OCI-LY7 (cell line): Measurements from ENCODE around the gene DOCK3. TPM values are rescaled to one million over a fixed set of nuclear protein-coding genes. Genes with fewer than 3 reads are reported as not detected.

Experiments
- BruUV-seq: library from RNA; stranded (reverse); fragments of 400-500 nt; replicated peaks from 2 replicates; lab custom pipeline; 2021; lab: Mats Ljungman, UMichigan
- CTCF ChIA-PET: fragments of 300-600 bp; sonication (Branson Sonifier 250); formaldehyde crosslinking; loops from one replicate; lab custom pipeline; 2022; ENCODE audit warnings: antibody characterized with exemption; ENCODE audit not compliant: unreplicated experiment; lab: Charles Lee
- POLR2A ChIA-PET: fragments of 300-600 bp; sonication (Branson Sonifier 250); formaldehyde crosslinking; loops from one replicate; lab custom pipeline; 2022; ENCODE audit warnings: antibody characterized with exemption; lab: Charles Lee
- DNase-seq: peaks from one replicate; pipeline ENCODE4 v3.0.0-alpha.2; 2015; ENCODE audit warnings: low spot score
- H2AFZ ChIP-seq: fragments of 200-600 bp; sonication (generic), shearing (Covaris generic); 2 replicates; pipeline ENCODE4 v1.6.1; 2014; ENCODE audit warnings: mild to moderate bottlenecking, antibody characterized with exemption, low read length, moderate library complexity
- H3K27ac ChIP-seq: fragments of 200-600 bp; sonication (generic); 2 replicates; pipeline ENCODE4 v1.5.1; 2014; ENCODE audit warnings: mixed run types, low read depth, mild to moderate bottlenecking, moderate library complexity, low read length, inconsistent platforms; ENCODE audit not compliant: poor library complexity, severe bottlenecking
- H3K36me3 ChIP-seq: fragments of 200-600 bp; sonication (generic); 2 replicates; pipeline ENCODE4 v1.6.1; 2014; ENCODE audit warnings: mild to moderate bottlenecking, antibody characterized with exemption, low read length, moderate library complexity, mixed read lengths; ENCODE audit not compliant: insufficient read depth
- H3K4me1 ChIP-seq: fragments of 200-600 bp; sonication (generic); 2 replicates; pipeline ENCODE4 v1.5.1; 2014; ENCODE audit warnings: mild to moderate bottlenecking, low read length; ENCODE audit not compliant: insufficient read depth, poor library complexity, severe bottlenecking
- H3K4me2 ChIP-seq: fragments of 200-600 bp; sonication (generic); 2 replicates; pipeline ENCODE4 v1.6.1; 2014; ENCODE audit warnings: mild to moderate bottlenecking, low read length
- H3K4me3 ChIP-seq: fragments of 200-600 bp; sonication (generic); 2 replicates; pipeline ENCODE4 v1.5.1; 2014; ENCODE audit warnings: mild to moderate bottlenecking, low read depth, low read length; ENCODE audit not compliant: poor library complexity, severe bottlenecking
- H3K79me2 ChIP-seq: fragments of 200-600 bp; sonication (generic); 2 replicates; pipeline ENCODE4 v1.6.1; 2016; ENCODE audit warnings: low read depth, mild to moderate bottlenecking, low read length, moderate library complexity, mixed read lengths; ENCODE audit not compliant: insufficient read depth
- H3K9me2 ChIP-seq: fragments of 200-600 bp; sonication (generic); 2 replicates; pipeline ENCODE4 v1.6.1; 2016; ENCODE audit warnings: mild to moderate bottlenecking, low read length, mixed read lengths; ENCODE audit not compliant: insufficient read depth
- H3K9me3 ChIP-seq: fragments of 200-600 bp; sonication (generic); 2 replicates; pipeline ENCODE4 v1.6.1; 2014; ENCODE audit warnings: mild to moderate bottlenecking, mixed run types, low read length, mixed read lengths
- H4K20me1 ChIP-seq: fragments of 200-600 bp; sonication (generic); 2 replicates; pipeline ENCODE4 v1.6.1; 2014; ENCODE audit warnings: mild to moderate bottlenecking, antibody characterized with exemption, low read length, moderate library complexity, mixed read lengths; ENCODE audit not compliant: insufficient read depth
- EZH2phosphoT487 ChIP-seq: fragments of 200-600 bp; sonication (generic); IDR thresholded peaks from 2 replicates; pipeline ENCODE4 v1.6.1; 2018; ENCODE audit warnings: low read depth, borderline replicate concordance, mild to moderate bottlenecking, mixed run types, antibody characterized with exemption, low read length, moderate library complexity, mixed read lengths
- intact Hi-C: fragments of 100-400 bp; cut with micrococcal nuclease; formaldehyde crosslinking; loops from one replicate; pipeline ENCODE4 v1.10.0; 2022; ENCODE audit not compliant: unreplicated experiment
- total RNA-seq, 2 experiments: library from RNA; depleted of rRNA in 1 of 2; stranded (reverse); fragments of >200 nt in 1 of 2; shearing (Covaris generic) in 1 of 2; gene quantifications; 2 replicates each; pipeline ENCODE4 v1.2.3, GENCODE V29; 2014 to 2022
- TF ChIP-seq, protein P1 (sequence below): fragments of 200-600 bp; sonication (generic); conservative IDR thresholded peaks from 2 replicates; pipeline ENCODE4 v1.5.1; 2014; ENCODE audit warnings: mild to moderate bottlenecking, antibody characterized with exemption, low read length, moderate library complexity, mixed read lengths

The DOCK3 gene
- total RNA-seq, 2 experiments from 2014 or later: not detected

- H3K27ac ChIP-seq: no peak overlapping the region
- H4K20me1 ChIP-seq: no peaks in the 10 kb centered on the region
- no peak overlapping the region for H2AFZ ChIP-seq
- intact Hi-C loops: no loop called here
- no peaks in the 10 kb centered on the region for H3K79me2 ChIP-seq
- H3K4me3 ChIP-seq: no peak overlapping the region
- CTCF ChIA-PET: no interaction called here
- BruUV-seq: no TSS peak
- DNase-seq: no peak
- no peaks in the 10 kb centered on the region for H3K9me2 ChIP-seq
- TF ChIP-seq, protein P1, sequence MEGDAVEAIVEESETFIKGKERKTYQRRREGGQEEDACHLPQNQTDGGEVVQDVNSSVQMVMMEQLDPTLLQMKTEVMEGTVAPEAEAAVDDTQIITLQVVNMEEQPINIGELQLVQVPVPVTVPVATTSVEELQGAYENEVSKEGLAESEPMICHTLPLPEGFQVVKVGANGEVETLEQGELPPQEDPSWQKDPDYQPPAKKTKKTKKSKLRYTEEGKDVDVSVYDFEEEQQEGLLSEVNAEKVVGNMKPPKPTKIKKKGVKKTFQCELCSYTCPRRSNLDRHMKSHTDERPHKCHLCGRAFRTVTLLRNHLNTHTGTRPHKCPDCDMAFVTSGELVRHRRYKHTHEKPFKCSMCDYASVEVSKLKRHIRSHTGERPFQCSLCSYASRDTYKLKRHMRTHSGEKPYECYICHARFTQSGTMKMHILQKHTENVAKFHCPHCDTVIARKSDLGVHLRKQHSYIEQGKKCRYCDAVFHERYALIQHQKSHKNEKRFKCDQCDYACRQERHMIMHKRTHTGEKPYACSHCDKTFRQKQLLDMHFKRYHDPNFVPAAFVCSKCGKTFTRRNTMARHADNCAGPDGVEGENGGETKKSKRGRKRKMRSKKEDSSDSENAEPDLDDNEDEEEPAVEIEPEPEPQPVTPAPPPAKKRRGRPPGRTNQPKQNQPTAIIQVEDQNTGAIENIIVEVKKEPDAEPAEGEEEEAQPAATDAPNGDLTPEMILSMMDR: no peak
- no peak for TF ChIP-seq EZH2phosphoT487
- H3K9me3 ChIP-seq: no peaks in the 10 kb centered on the region
- no peaks in the 10 kb centered on the region for H3K36me3 ChIP-seq
- no peaks in the 10 kb centered on the region for H3K4me1 ChIP-seq
- no peak overlapping the region for H3K4me2 ChIP-seq
- POLR2A ChIA-PET: no interaction called here
Observed at GRCh38 chr3:50983887-50984286, 309.2 kb downstream of the DOCK3 start.

GRCh38 chr3:50985893-50986292 is 311.2 kb downstream of the DOCK3 start:
- H4K20me1 ChIP-seq: no peaks in the 10 kb centered on the region
- H3K4me2 ChIP-seq: no peak overlapping the region
- H3K36me3 ChIP-seq: no peaks in the 10 kb centered on the region
- TF ChIP-seq, protein P1: no peak
- TF ChIP-seq EZH2phosphoT487: no peak
- DNase-seq: no peak
- CTCF ChIA-PET: no interaction called here
- H3K9me2 ChIP-seq: no peaks in the 10 kb centered on the region
- no peaks in the 10 kb centered on the region for H3K4me1 ChIP-seq
- no TSS peak for BruUV-seq
- H2AFZ ChIP-seq: no peak overlapping the region
- POLR2A ChIA-PET: no interaction called here
- H3K79me2 ChIP-seq: no peaks in the 10 kb centered on the region
- no peaks in the 10 kb centered on the region for H3K9me3 ChIP-seq
- no peak overlapping the region for H3K27ac ChIP-seq
- intact Hi-C loops: no loop called here
- no peak overlapping the region for H3K4me3 ChIP-seq

- POLR2A ChIA-PET: no interaction called here
- Histone ChIP-seq H4K20me1 (no peaks in the 10 kb centered on the region), H2AFZ (no peak overlapping the region), H3K4me3 (no peak overlapping the region), H3K4me1 (no peaks in the 10 kb centered on the region), H3K79me2 (no peaks in the 10 kb centered on the region), H3K9me2 (no peaks in the 10 kb centered on the region), H3K36me3 (no peaks in the 10 kb centered on the region), H3K27ac (no peak overlapping the region), H3K4me2 (no peak overlapping the region), H3K9me3 (no peaks in the 10 kb centered on the region)
- intact Hi-C loops: no loop called here
- no TSS peak for BruUV-seq
- DNase-seq: no peak
- CTCF ChIA-PET: no interaction called here
- TF ChIP-seq, protein P1: no peak
- no peak for TF ChIP-seq EZH2phosphoT487
Observed at GRCh38 chr3:50986726-50987125, 312.0 kb downstream of the DOCK3 start.
